RWPE2 (cell line): ENCODE results near the gene TEX54.

ENCODE experiments used
- ATAC-seq: fragments of 200-7000 bp; cut with Tn5 transposase; 3 replicates; pipeline ENCODE4 v1.9.1; 2021; ENCODE audit warnings: low read depth
- DNase-seq: peaks from one replicate; pipeline ENCODE4 v3.0.0-alpha.2; 2020; ENCODE audit warnings: low spot score
- H3K27ac ChIP-seq: fragments of 450-650 bp; 2 replicates; pipeline ENCODE4 v1.5.1; 2017; ENCODE audit warnings: mild to moderate bottlenecking; ENCODE audit not compliant: poor library complexity, severe bottlenecking
- H3K27me3 ChIP-seq: fragments of 250-450 bp; sonication (Bioruptor Pico); 2 replicates; pipeline ENCODE4 v1.5.1; 2021; ENCODE audit warnings: mild to moderate bottlenecking, moderate library complexity; ENCODE audit not compliant: insufficient read depth, poor library complexity, severe bottlenecking
- H3K36me3 ChIP-seq: fragments of 250-450 bp; sonication (Bioruptor Pico); 2 replicates; pipeline ENCODE4 v1.5.1; 2020; ENCODE audit warnings: low read depth, mild to moderate bottlenecking, moderate library complexity
- H3K4me1 ChIP-seq: fragments of 250-450 bp; sonication (Bioruptor Pico); 2 replicates; pipeline ENCODE4 v1.5.1; 2021; ENCODE audit warnings: mild to moderate bottlenecking, moderate library complexity; ENCODE audit not compliant: insufficient read depth, poor library complexity, severe bottlenecking
- H3K4me3 ChIP-seq: fragments of 250-450 bp; sonication (Bioruptor Pico); 2 replicates; pipeline ENCODE4 v1.5.1; 2021; ENCODE audit warnings: mild to moderate bottlenecking, moderate library complexity; ENCODE audit not compliant: severe bottlenecking
- H3K9me3 ChIP-seq: fragments of 250-450 bp; sonication (Bioruptor Pico); 2 replicates; pipeline ENCODE4 v1.5.1; 2021; ENCODE audit warnings: mild to moderate bottlenecking, moderate library complexity; ENCODE audit not compliant: severe bottlenecking
- TF ChIP-seq, protein P1 (sequence below): fragments of 450-650 bp; IDR thresholded peaks from one replicate; pipeline ENCODE4 v1.5.1; 2017; ENCODE audit warnings: mild to moderate bottlenecking, moderate library complexity; ENCODE audit not compliant: poor library complexity, severe bottlenecking

The TEX54 gene

DNA sequence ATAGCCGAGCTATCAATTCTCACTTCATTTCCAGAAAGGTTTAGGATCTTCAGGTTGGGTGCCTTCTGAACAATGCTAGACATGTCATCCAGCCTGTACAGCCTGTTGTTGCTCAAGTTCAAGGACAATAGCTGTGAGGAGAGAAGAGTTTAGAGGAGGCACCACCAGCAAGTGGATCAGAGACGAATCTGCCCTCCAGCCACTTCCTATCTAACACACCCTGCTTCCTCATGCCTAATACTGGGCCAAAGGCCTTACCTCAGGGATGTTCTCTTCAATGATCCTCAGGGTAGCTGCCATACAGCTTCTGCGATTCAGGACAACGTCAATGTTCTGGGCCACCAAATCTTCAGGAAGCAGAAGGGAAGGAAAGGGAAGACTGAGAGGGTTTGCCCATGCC lies 31.6 kb downstream of the TEX54 start:
- no peak for DNase-seq
- Histone ChIP-seq H3K27ac (no peak overlapping the region), H3K9me3 (no peaks in the 10 kb centered on the region), H3K36me3 (peaks cover 69% of the 10 kb centered on the region), H3K27me3 (no peaks in the 10 kb centered on the region), H3K4me3 (no peak overlapping the region), H3K4me1 (peaks cover 4% of the 10 kb centered on the region)
- ATAC-seq: no peak
- TF ChIP-seq, protein P1, sequence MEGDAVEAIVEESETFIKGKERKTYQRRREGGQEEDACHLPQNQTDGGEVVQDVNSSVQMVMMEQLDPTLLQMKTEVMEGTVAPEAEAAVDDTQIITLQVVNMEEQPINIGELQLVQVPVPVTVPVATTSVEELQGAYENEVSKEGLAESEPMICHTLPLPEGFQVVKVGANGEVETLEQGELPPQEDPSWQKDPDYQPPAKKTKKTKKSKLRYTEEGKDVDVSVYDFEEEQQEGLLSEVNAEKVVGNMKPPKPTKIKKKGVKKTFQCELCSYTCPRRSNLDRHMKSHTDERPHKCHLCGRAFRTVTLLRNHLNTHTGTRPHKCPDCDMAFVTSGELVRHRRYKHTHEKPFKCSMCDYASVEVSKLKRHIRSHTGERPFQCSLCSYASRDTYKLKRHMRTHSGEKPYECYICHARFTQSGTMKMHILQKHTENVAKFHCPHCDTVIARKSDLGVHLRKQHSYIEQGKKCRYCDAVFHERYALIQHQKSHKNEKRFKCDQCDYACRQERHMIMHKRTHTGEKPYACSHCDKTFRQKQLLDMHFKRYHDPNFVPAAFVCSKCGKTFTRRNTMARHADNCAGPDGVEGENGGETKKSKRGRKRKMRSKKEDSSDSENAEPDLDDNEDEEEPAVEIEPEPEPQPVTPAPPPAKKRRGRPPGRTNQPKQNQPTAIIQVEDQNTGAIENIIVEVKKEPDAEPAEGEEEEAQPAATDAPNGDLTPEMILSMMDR: no peak

DNA sequence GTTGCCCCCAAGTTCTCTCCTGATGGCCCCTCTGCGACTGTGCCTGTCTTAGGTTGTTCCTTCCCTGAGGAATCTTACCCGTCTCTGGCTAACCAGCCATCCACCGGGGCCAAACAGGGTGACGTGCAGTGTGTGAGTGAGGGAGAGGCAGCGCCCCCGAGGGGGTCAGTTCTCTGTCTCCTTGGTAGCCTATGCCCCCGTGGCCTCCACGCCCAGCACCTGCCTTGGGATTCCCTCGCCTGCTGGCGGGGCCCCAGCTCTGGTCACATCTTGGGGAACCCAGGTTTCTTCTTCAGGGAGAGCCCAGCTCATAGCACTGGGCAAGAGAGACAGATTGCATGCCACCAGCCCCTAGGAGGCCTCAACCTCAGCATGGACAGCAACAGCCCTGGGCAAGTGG lies 33.2 kb downstream of the TEX54 start:
- ATAC-seq: no peak
- peaks cover 85% of the 10 kb centered on the region for H3K36me3 ChIP-seq
- no peak overlapping the region for H3K27ac ChIP-seq
- H3K4me1 ChIP-seq: peaks cover 4% of the 10 kb centered on the region
- no peak for DNase-seq
- H3K4me3 ChIP-seq: no peak overlapping the region
- TF ChIP-seq, protein P1: no peak
- no peaks in the 10 kb centered on the region for H3K9me3 ChIP-seq
- H3K27me3 ChIP-seq: no peaks in the 10 kb centered on the region

DNA sequence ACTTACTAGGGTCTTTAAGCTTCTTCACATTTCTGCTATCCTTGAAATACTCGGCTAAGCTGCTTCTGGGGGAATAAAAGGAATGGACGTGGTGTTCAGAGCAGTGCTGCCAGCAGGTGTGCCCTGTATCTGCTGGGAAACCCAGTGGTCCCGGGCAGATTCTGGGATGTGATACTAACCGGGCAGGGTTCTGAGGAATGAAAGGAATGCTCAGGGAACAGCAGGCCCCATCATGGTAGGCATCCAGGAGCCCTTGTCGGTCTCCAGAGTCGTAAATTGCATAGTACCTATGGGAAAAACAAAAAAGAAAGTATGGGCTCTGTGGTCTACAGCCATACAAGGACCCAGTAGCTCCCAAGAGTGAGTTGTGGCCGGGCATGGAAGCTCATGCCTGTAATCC lies 36.4 kb downstream of the TEX54 start:
- Histone ChIP-seq H3K9me3 (no peaks in the 10 kb centered on the region), H3K27ac (no peak overlapping the region), H3K4me1 (peaks cover 3% of the 10 kb centered on the region), H3K27me3 (no peaks in the 10 kb centered on the region), H3K4me3 (no peak overlapping the region), H3K36me3 (peaks cover 84% of the 10 kb centered on the region)
- no peak for ATAC-seq
- TF ChIP-seq, protein P1: no peak
- DNase-seq: no peak

DNA sequence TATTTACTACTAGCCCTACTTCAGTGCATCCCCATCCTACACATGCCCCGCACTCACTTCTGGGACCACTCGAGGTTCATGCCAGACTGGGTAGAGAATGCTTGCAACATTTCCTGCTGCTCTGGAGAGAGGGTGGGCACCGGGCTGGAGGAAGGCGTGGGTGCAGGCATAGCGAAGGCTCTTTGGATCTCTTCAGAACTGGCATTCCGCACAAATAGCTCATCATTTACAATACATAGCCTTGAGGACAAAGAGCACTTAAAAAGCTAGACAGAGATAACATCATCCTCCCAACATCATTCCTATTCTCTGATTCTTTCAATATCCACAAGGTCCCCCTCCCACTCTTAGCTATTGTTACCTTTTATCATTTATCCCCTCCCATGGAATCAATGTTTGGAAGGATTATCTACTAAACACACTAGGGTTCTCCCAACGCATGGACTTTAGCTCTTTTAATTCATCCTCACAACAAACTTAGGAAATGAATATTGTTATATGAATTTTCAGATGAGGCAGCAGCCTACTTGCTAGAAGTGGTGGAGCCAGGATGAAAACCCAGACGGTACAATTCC lies 38.4 kb downstream of the TEX54 start:
- no peak overlapping the region for H3K27ac ChIP-seq

DNA sequence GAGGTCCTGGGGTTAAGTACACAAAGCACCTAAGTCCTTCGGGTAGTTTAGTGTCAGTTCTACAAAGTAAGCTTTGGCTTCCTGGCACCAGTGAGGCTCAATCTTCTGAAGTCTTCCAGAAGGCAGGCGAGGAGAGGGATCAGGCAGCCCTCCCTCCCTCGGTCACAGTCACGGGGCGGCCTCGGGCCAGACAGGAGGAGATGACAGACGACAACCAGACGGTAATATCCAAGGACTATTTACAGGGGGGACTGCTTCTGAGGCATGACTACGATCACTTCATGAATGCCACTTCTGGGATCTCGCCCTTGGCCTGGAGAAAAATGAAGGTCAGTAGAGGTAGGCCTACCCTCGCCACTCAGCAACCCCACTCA lies 40.5 kb downstream of the TEX54 start:
- H3K4me3 ChIP-seq: peak overlapping the region; percentile 97
- H3K36me3 ChIP-seq: peaks cover 69% of the 10 kb centered on the region
- DNase-seq (no peak), ATAC-seq (no peak)
- no peaks in the 10 kb centered on the region for H3K27me3 ChIP-seq
- TF ChIP-seq, protein P1: no peak
- H3K4me1 ChIP-seq: peaks cover 9% of the 10 kb centered on the region
- H3K9me3 ChIP-seq: no peaks in the 10 kb centered on the region
- H3K27ac ChIP-seq: peak overlapping the region; percentile 90

More for the DNA sequence above, 38.4 kb downstream of the TEX54 start:
- no peak overlapping the region for H3K4me3 ChIP-seq
- no peaks in the 10 kb centered on the region for H3K9me3 ChIP-seq
- ATAC-seq: no peak
- peaks cover 3% of the 10 kb centered on the region for H3K4me1 ChIP-seq
- no peaks in the 10 kb centered on the region for H3K27me3 ChIP-seq
- DNase-seq: no peak
- TF ChIP-seq, protein P1: no peak
- H3K36me3 ChIP-seq: peaks cover 76% of the 10 kb centered on the region
